ENCODE data around the gene GOLT1A.

Gene GOLT1A

GRCh38 chr1:204153667-204154066 is 60.1 kb downstream of the GOLT1A start:
- no peak for DNase-seq

GRCh38 chr1:204152310-204153044 is 61.3 kb downstream of the GOLT1A start:
- DNase-seq: peak in 1 of 2 experiments; percentile 47

GRCh38 chr1:204151552-204152309 is 62.1 kb downstream of the GOLT1A start, which contains the start of gene ETNK2:
Gene ETNK2, minus strand, starts transcription at chr1:204152044. Its CDS starts 192 bp downstream, at chr1:204151852.
- DNase-seq: peak; percentile 9 to 71

GRCh38 chr1:204150702-204151551 is 62.9 kb downstream of the GOLT1A start:
- peak in 1 of 2 experiments; percentile 61 for DNase-seq

GRCh38 chr1:204149635-204150565 is 63.9 kb downstream of the GOLT1A start:
- DNase-seq: no peak

- no peak for DNase-seq
These were observed 64.7 kb downstream of the GOLT1A start for GRCh38 chr1:204149107-204149506.

Data from NCI-H526 (cell line).